GM03348 (cell line): ENCODE measurements around the gene EZR.
"Not testable (repeated sequence)": the region's sequence is repeated elsewhere in the genome, so short reads cannot be mapped to it uniquely, and the experiment has no call there.

Experiments used
- DNase-seq: peaks from one replicate; pipeline ENCODE4 v3.0.0; 2012; ENCODE audit warnings: low spot score

Gene EZR

GRCh38 chr6:158797331-158798310 is 21.5 kb downstream of the EZR start:
- peak; percentile 82 for DNase-seq

GRCh38 chr6:158796353-158796752 is 22.8 kb downstream of the EZR start:
- no peak for DNase-seq

- DNase-seq, result no peak
These were observed 23.7 kb downstream of the EZR start for GRCh38 chr6:158795516-158795915.

- peak; percentile 50 for DNase-seq
These were observed 25.7 kb downstream of the EZR start for GRCh38 chr6:158793432-158793831.

- not testable (repeated sequence) for DNase-seq
These were observed 26.7 kb downstream of the EZR start for GRCh38 chr6:158792505-158792904.

- DNase-seq, result no peak
These were observed 27.8 kb downstream of the EZR start for GRCh38 chr6:158791274-158791855.

- DNase-seq, result no peak
These were observed 29.9 kb downstream of the EZR start for GRCh38 chr6:158789115-158789917.

- DNase-seq, result no peak
These were observed 31.8 kb downstream of the EZR start for GRCh38 chr6:158787395-158787794.

GRCh38 chr6:158786645-158787304 is 32.4 kb downstream of the EZR start:
- DNase-seq, result no peak

- no peak for DNase-seq
These were observed 34.1 kb downstream of the EZR start for GRCh38 chr6:158785036-158785435.

GRCh38 chr6:158784505-158784904 is 34.7 kb downstream of the EZR start:
- peak; percentile 59 for DNase-seq

- no peak for DNase-seq
These were observed 35.3 kb downstream of the EZR start for GRCh38 chr6:158783851-158784250.

GRCh38 chr6:158783167-158783450 is 36.1 kb downstream of the EZR start:
- no peak for DNase-seq

GRCh38 chr6:158782432-158783166 is 36.6 kb downstream of the EZR start:
- DNase-seq, result no peak

- no peak for DNase-seq
These were observed 37.3 kb downstream of the EZR start for GRCh38 chr6:158781692-158782373.

- no peak for DNase-seq
These were observed 38.0 kb downstream of the EZR start for GRCh38 chr6:158780988-158781691.

- no peak for DNase-seq
These were observed 38.8 kb downstream of the EZR start for GRCh38 chr6:158780246-158780884.

- no peak for DNase-seq
These were observed 41.1 kb downstream of the EZR start for GRCh38 chr6:158778005-158778527.

GRCh38 chr6:158777510-158777909 is 41.7 kb downstream of the EZR start:
- no peak for DNase-seq

GRCh38 chr6:158776737-158777136 is 42.4 kb downstream of the EZR start:
- no peak for DNase-seq
